ENCODE measurements around the gene SLC35B2.
A peak's percentile ranks its signal among the peaks of the same experiment; 100 is the strongest.

Gene SLC35B2

GRCh38 chr6:44275271-44275748, 18.0 kb upstream of the SLC35B2 start:
- Histone ChIP-seq H3K79me2 (no peaks in the 10 kb centered on the region), H2AFZ (peak overlapping the region; percentile 69), H3K9ac (no peak overlapping the region), H3K36me3 (ENCODE audit: control insufficient read depth, insufficient read depth, low read length) (no peaks in the 10 kb centered on the region), H3K27ac (no peak overlapping the region), H3K4me3 (ENCODE audit: low read depth, low read length) (no peak overlapping the region), H3K9me3 (ENCODE audit: control insufficient read depth, low read length) (no peaks in the 10 kb centered on the region), H3K27me3 (ENCODE audit: control insufficient read depth, insufficient read depth, low read length) (no peaks in the 10 kb centered on the region), H3K4me1 (no peaks in the 10 kb centered on the region), H3K4me2 (ENCODE audit: low read length) (peak overlapping the region; percentile 74)
- TF ChIP-seq, protein P1, sequence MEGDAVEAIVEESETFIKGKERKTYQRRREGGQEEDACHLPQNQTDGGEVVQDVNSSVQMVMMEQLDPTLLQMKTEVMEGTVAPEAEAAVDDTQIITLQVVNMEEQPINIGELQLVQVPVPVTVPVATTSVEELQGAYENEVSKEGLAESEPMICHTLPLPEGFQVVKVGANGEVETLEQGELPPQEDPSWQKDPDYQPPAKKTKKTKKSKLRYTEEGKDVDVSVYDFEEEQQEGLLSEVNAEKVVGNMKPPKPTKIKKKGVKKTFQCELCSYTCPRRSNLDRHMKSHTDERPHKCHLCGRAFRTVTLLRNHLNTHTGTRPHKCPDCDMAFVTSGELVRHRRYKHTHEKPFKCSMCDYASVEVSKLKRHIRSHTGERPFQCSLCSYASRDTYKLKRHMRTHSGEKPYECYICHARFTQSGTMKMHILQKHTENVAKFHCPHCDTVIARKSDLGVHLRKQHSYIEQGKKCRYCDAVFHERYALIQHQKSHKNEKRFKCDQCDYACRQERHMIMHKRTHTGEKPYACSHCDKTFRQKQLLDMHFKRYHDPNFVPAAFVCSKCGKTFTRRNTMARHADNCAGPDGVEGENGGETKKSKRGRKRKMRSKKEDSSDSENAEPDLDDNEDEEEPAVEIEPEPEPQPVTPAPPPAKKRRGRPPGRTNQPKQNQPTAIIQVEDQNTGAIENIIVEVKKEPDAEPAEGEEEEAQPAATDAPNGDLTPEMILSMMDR (IDR thresholded peaks at IDR 0.05) = no peak

DNA sequence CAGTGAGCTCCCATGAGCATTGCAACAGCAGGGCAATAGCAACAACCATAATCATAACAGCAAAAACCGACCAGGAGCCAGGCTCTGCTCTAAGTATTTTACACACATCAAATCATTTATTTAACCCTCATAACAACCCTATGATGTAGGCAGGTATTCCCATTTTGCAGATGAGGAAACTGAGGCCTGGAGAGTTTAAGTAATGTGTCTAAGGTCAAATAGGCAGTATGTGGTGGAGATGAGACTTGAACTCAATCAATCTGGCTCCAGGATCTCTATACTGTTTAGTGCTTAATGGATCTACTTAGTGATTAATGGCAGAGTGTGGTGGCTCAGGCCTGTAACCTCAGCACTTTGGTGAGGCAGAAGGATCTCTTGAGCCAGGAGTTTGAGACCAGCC, 16.3 kb upstream of the SLC35B2 start:
- H3K9ac ChIP-seq = no peak overlapping the region
- H3K4me2 ChIP-seq (ENCODE audit: low read length) = no peak overlapping the region
- no peak overlapping the region for H2AFZ ChIP-seq
- H3K79me2 ChIP-seq = no peaks in the 10 kb centered on the region
- no peaks in the 10 kb centered on the region for H3K36me3 ChIP-seq (ENCODE audit: control insufficient read depth, insufficient read depth, low read length)
- H3K27ac ChIP-seq = no peak overlapping the region
- no peaks in the 10 kb centered on the region for H3K4me1 ChIP-seq
- TF ChIP-seq, protein P1 (IDR thresholded peaks at IDR 0.05) = no peak
- no peak overlapping the region for H3K4me3 ChIP-seq (ENCODE audit: low read depth, low read length)
- no peaks in the 10 kb centered on the region for H3K9me3 ChIP-seq (ENCODE audit: control insufficient read depth, low read length)
- H3K27me3 ChIP-seq (ENCODE audit: control insufficient read depth, insufficient read depth, low read length) = no peaks in the 10 kb centered on the region

DNA sequence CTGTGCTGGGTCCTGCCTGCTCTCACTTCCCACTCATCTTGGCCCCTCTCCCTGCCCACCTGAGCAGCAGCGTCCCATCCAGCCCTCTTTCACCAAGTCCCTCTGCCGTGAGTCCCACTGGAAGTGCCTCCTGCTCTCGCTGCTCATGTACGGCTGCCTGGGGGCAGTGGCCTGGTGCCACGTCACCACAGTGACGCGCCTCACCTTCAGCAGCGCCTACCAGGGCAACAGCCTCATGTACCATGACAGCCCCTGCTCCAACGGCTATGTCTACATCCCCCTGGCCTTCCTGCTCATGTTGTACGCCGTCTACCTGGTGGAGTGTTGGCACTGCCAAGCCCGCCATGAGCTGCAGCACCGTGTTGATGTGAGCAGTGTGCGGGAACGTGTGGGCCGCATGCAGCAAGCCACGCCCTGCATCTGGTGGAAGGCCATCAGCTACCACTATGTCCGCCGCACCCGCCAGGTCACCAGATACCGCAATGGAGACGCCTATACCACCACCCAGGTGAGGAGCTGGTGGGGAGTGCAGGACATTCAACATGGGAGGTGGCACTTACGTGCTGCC, 15.8 kb upstream of the SLC35B2 start:
- H3K9ac ChIP-seq = no peak overlapping the region
- H3K4me2 ChIP-seq (ENCODE audit: low read length) = no peak overlapping the region
- H3K27me3 ChIP-seq (ENCODE audit: control insufficient read depth, insufficient read depth, low read length) = no peaks in the 10 kb centered on the region
- no peak overlapping the region for H2AFZ ChIP-seq
- no peak overlapping the region for H3K27ac ChIP-seq
- H3K36me3 ChIP-seq (ENCODE audit: control insufficient read depth, insufficient read depth, low read length) = no peaks in the 10 kb centered on the region
- no peaks in the 10 kb centered on the region for H3K9me3 ChIP-seq (ENCODE audit: control insufficient read depth, low read length)
- TF ChIP-seq, protein P1 (IDR thresholded peaks at IDR 0.05) = no peak
- H3K4me1 ChIP-seq = no peaks in the 10 kb centered on the region
- no peak overlapping the region for H3K4me3 ChIP-seq (ENCODE audit: low read depth, low read length)
- H3K79me2 ChIP-seq = no peaks in the 10 kb centered on the region

GRCh38 chr6:44272529-44272928, 15.2 kb upstream of the SLC35B2 start:
- H3K27me3 ChIP-seq (ENCODE audit: control insufficient read depth, insufficient read depth, low read length) = no peaks in the 10 kb centered on the region
- no peak overlapping the region for H3K9ac ChIP-seq
- H3K4me1 ChIP-seq = no peaks in the 10 kb centered on the region
- H3K79me2 ChIP-seq = no peaks in the 10 kb centered on the region
- H3K27ac ChIP-seq = no peak overlapping the region
- no peak overlapping the region for H3K4me2 ChIP-seq (ENCODE audit: low read length)
- TF ChIP-seq, protein P1 (IDR thresholded peaks at IDR 0.05) = no peak
- no peak overlapping the region for H3K4me3 ChIP-seq (ENCODE audit: low read depth, low read length)
- H2AFZ ChIP-seq = no peak overlapping the region
- no peaks in the 10 kb centered on the region for H3K9me3 ChIP-seq (ENCODE audit: control insufficient read depth, low read length)
- no peaks in the 10 kb centered on the region for H3K36me3 ChIP-seq (ENCODE audit: control insufficient read depth, insufficient read depth, low read length)

DNA sequence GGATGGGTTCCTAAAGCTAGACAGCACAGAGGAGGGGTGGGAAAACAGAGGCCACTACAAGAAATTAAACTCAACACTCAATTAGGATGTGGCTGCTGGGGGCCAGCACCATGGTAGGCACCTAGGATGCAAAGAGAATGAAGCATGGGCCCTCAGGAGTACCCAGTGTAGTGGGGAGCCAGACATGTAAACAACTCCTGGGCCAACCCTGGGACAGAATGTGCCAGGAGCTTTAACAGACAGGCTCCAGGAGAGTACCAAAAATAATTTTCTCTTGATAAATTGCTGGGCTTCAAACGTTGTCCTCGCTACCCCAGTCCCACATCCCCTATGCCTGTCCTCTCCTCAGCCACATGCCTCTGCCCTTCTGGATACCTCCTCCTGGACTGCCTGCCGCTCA, 14.6 kb upstream of the SLC35B2 start:
- Histone ChIP-seq H3K9ac (no peak overlapping the region), H2AFZ (no peak overlapping the region), H3K27ac (no peak overlapping the region), H3K9me3 (ENCODE audit: control insufficient read depth, low read length) (no peaks in the 10 kb centered on the region), H3K27me3 (ENCODE audit: control insufficient read depth, insufficient read depth, low read length) (no peaks in the 10 kb centered on the region), H3K4me2 (ENCODE audit: low read length) (no peak overlapping the region), H3K36me3 (ENCODE audit: control insufficient read depth, insufficient read depth, low read length) (no peaks in the 10 kb centered on the region), H3K79me2 (no peaks in the 10 kb centered on the region), H3K4me1 (no peaks in the 10 kb centered on the region), H3K4me3 (ENCODE audit: low read depth, low read length) (no peak overlapping the region)
- TF ChIP-seq, protein P1 (IDR thresholded peaks at IDR 0.05) = no peak

All from parathyroid adenoma (tissue), 2 donors.